ENCODE results near the gene AZIN2. TPM values are rescaled to one million over a fixed set of nuclear protein-coding genes. Genes with fewer than 3 reads are reported as not detected.
"Not testable (repeated sequence)": the region's sequence is repeated elsewhere in the genome, so short reads cannot be mapped to it uniquely, and the experiment has no call there.

The AZIN2 gene
- total RNA-seq, 1 experiment from 2014 or later, result 2.3 TPM

- H3K4me3 ChIP-seq, result no peak overlapping the region
- no peaks in the 10 kb centered on the region for H3K9me3 ChIP-seq
- no peaks in the 10 kb centered on the region for H3K27me3 ChIP-seq
- H3K36me3 ChIP-seq, result no peaks in the 10 kb centered on the region
- peak; percentile 99 for DNase-seq
Observed at GRCh38 chr1:33099290-33100118, 18.6 kb downstream of the AZIN2 start.

DNA sequence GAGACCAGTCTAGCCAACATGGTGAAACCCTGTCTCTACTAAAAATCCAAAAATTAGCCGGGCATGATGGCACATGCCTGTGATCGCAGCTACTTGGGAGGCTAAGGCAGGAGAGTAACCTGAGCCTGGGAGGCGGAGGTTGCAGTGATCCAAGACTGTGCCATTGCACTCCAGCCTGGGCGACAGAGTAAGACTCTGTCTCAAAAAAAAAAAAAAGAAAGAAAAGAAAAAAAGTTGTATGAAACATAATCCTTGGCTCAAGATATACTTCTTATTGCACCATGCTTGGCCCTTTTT is 19.1 kb downstream of the AZIN2 start:
- DNase-seq, H3K36me3 ChIP-seq, H3K27me3 ChIP-seq, H3K9me3 ChIP-seq, H3K4me3 ChIP-seq: not testable (repeated sequence)

- Histone ChIP-seq H3K27me3 (no peaks in the 10 kb centered on the region), H3K4me3 (no peak overlapping the region), H3K9me3 (peaks cover 13% of the 10 kb centered on the region), H3K36me3 (no peaks in the 10 kb centered on the region)
- no peak for DNase-seq
Observed at GRCh38 chr1:33110477-33110876, 29.5 kb downstream of the AZIN2 start.

GRCh38 chr1:33111965-33112364 is 31.0 kb downstream of the AZIN2 start:
- Histone ChIP-seq H3K27me3 (no peaks in the 10 kb centered on the region), H3K4me3 (no peak overlapping the region), H3K9me3 (peaks cover 13% of the 10 kb centered on the region), H3K36me3 (no peaks in the 10 kb centered on the region)
- DNase-seq, result no peak

- no peak for DNase-seq
- no peaks in the 10 kb centered on the region for H3K27me3 ChIP-seq
- no peaks in the 10 kb centered on the region for H3K36me3 ChIP-seq
- no peak overlapping the region for H3K4me3 ChIP-seq
- no peaks in the 10 kb centered on the region for H3K9me3 ChIP-seq
Observed at GRCh38 chr1:33117440-33118085, 36.6 kb downstream of the AZIN2 start.

DNA sequence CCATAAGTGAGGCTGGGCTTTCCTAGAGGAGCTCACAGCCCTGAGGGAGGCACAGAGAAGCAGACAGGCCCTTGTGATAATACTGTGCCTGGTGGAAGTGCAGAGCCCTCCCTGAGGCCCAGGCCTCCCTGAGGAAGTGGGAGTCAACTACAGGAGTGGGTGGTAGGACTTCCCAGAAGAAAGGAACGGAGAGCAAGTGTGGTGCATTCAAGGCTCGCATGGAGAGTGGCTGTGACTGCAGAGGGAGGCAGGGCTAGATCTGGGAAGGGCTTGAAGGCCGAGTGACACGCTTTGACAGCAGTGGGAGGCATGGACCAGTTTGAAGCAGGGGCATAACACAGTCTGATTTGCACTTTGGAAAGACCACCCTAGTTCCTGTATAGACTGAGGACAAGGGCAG is 37.3 kb downstream of the AZIN2 start:
- Histone ChIP-seq H3K4me3 (no peak overlapping the region), H3K9me3 (no peaks in the 10 kb centered on the region), H3K36me3 (no peaks in the 10 kb centered on the region), H3K27me3 (no peaks in the 10 kb centered on the region)
- no peak for DNase-seq

DNA sequence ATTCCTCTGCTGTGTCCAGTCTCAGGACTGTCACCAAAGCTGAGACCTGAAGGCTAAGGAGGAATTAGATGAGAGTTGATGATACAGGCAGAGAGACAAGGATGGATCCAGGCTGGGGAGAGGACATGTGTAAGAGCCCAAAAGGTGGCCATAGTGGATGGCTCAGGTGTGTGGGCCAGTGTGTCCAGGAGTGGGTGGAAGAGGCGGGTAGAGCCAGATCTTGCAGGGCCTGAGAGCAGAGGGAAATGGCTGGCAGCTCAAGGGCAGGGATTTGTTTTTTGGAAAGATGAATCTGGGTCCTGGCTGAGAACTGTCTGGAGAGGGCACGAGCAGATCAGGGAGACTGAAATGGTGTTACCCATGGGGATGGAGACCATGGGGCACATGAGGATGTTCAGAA is 38.1 kb downstream of the AZIN2 start:
- H3K27me3 ChIP-seq, result no peaks in the 10 kb centered on the region
- H3K4me3 ChIP-seq, result no peak overlapping the region
- DNase-seq, result no peak

DNA sequence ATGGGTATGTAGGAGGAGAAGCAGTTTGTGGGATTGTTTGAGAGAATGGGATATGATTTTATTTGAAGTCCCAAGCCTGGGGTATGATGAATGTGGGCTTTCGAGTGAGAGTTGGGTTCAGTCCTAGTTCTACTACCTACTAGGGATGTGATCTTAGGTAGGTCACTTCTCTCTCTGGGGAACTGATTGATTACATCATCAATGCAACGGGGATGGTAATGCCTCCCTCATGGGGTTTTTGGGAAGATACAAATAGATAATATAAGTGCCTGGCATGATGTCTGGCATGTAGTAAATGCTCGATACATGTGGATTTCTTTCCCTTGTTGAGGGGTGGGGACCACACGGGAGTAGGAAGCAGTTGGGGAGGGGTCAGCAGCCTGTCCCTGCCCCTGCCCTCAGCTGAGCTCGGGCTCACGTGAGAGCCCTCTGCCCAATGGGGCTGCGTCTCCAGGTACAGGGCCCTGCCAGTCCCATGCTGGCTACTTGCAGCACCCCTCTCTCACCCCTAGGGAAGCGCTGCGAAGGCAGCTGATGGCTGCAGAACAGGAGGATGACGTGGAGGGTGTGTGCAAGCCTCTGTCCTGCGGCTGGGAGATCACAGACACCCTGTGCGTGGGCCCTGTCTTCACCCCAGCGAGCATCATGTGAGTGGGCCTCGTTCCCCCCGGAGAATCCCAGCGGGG is 38.7 kb downstream of the AZIN2 start:
- no peak for DNase-seq
- no peaks in the 10 kb centered on the region for H3K36me3 ChIP-seq
- no peak overlapping the region for H3K4me3 ChIP-seq
- H3K27me3 ChIP-seq, result no peaks in the 10 kb centered on the region
- no peaks in the 10 kb centered on the region for H3K9me3 ChIP-seq

More for the DNA sequence above, 38.1 kb downstream of the AZIN2 start:
- Histone ChIP-seq H3K36me3 (no peaks in the 10 kb centered on the region), H3K9me3 (no peaks in the 10 kb centered on the region)

DNA sequence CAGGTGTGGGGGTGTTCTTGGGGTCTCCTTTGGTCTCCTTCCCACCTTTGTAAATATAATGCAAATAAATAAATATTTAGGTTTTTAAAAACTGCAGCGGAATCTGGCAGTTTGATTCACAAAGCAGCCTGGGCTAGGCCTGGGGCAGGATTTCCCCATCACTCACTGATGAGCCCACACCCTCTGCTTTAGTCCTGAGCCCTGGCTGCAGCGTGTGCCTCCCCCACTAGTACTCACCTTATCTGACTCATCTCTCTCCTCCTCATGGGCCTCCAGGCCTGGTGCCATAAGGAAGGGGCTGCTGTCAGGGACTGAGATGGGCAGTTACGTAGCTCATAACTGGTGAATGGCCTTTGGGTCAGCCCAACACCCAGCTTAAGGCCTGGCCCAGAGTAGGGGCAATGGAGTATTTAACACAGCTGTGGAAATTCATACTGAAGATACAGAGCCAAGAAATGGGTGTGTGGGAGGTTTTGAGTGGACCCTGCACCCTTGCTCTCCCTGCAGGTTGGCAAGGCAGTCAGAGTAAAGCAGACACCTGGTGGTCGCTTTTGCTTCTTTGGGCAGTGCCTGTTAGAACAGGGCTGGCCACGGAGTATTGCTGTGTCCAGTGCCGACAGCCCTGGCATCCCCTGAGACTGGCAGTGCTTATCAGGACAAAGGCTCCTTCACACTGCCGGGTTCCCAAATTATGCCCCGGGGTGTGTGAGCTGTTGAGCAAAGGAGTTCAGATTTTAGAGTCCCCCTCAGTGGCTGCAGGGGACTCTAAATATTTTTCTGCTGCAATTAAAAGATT is 39.7 kb downstream of the AZIN2 start:
- Histone ChIP-seq H3K4me3 (no peak overlapping the region), H3K9me3 (no peaks in the 10 kb centered on the region), H3K36me3 (no peaks in the 10 kb centered on the region), H3K27me3 (no peaks in the 10 kb centered on the region)
- no peak for DNase-seq

DNA sequence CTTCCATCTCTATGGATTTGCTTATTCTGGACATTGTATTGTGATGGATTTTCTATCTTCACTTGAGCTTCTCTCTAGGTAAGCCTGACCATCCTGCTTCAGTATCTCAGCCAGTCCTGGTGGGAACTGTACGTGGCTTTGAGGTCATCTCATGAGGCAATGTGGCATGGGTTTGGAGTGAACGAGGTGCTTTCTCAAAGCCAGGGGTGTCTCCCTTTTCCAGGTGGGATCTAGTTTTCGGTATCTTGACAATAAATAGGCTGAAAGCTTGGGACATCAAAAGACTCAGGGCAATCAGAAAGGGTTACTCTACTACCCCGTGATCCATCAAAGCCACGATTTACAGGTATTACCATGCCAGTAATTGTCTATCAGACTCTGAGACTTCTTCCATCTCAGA is 40.8 kb downstream of the AZIN2 start:
- no peak for DNase-seq
- H3K4me3 ChIP-seq, result no peak overlapping the region
- no peaks in the 10 kb centered on the region for H3K36me3 ChIP-seq
- H3K9me3 ChIP-seq, result no peaks in the 10 kb centered on the region
- H3K27me3 ChIP-seq, result no peaks in the 10 kb centered on the region

GRCh38 chr1:33122483-33123178 is 41.7 kb downstream of the AZIN2 start:
- no peak overlapping the region for H3K4me3 ChIP-seq
- DNase-seq, result no peak
- no peaks in the 10 kb centered on the region for H3K27me3 ChIP-seq
- H3K36me3 ChIP-seq, result no peaks in the 10 kb centered on the region
- H3K9me3 ChIP-seq, result no peaks in the 10 kb centered on the region

GRCh38 chr1:33123266-33123665 is 42.3 kb downstream of the AZIN2 start:
- H3K36me3 ChIP-seq, result no peaks in the 10 kb centered on the region
- no peaks in the 10 kb centered on the region for H3K9me3 ChIP-seq
- DNase-seq, result no peak
- H3K4me3 ChIP-seq, result no peak overlapping the region
- H3K27me3 ChIP-seq, result no peaks in the 10 kb centered on the region

DNA sequence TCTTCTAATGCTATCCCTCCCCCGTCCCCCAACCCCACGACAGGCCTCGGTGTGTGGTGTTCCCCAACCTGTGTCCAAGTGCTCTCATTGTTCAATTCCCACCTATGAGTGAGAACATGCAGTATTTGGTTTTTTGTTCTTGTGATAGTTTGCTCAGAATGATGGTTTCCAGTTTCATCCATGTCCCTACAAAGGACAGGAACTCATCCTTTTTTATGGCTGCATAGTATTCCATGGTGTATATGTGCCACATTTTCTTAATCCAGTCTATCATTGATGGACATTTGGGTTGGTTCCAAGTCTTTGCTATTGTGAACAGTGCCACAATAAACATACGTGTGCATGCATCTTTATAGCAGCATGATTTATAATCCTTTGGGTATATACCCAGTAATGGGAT is 43.7 kb downstream of the AZIN2 start:
- H3K4me3 ChIP-seq, H3K9me3 ChIP-seq, H3K36me3 ChIP-seq, DNase-seq, H3K27me3 ChIP-seq: not testable (repeated sequence)

DNA sequence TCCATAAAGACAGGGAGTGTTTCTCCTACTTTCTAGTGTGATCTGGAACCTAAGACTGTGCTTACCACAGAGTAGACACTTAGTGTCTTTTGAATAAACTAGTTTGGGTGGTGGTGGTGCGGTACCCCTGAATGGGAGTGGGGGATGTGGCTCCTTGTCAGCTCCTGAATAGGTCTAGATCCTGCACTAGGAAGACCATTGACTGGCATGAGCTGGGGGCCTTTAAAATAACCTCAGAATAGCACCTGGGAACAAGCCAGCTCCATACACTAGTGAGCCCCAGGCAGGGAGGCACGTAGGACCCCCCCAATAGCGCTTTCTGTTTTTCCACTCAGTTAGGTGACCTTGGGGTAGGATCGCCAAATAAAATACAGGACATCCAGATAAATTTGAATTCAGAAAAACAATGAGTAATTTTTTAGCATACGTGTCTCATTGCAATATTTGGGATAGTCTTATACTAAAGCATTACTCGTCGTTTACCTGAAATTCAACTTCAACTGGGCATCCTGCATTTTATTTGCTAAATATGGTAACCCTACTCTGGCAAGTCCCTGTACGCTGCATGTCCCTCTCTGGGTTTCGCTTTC is 45.6 kb downstream of the AZIN2 start:
- Histone ChIP-seq H3K4me3 (peak overlapping the region; percentile 82), H3K9me3 (no peaks in the 10 kb centered on the region), H3K27me3 (no peaks in the 10 kb centered on the region), H3K36me3 (no peaks in the 10 kb centered on the region)
- no peak for DNase-seq

DNA sequence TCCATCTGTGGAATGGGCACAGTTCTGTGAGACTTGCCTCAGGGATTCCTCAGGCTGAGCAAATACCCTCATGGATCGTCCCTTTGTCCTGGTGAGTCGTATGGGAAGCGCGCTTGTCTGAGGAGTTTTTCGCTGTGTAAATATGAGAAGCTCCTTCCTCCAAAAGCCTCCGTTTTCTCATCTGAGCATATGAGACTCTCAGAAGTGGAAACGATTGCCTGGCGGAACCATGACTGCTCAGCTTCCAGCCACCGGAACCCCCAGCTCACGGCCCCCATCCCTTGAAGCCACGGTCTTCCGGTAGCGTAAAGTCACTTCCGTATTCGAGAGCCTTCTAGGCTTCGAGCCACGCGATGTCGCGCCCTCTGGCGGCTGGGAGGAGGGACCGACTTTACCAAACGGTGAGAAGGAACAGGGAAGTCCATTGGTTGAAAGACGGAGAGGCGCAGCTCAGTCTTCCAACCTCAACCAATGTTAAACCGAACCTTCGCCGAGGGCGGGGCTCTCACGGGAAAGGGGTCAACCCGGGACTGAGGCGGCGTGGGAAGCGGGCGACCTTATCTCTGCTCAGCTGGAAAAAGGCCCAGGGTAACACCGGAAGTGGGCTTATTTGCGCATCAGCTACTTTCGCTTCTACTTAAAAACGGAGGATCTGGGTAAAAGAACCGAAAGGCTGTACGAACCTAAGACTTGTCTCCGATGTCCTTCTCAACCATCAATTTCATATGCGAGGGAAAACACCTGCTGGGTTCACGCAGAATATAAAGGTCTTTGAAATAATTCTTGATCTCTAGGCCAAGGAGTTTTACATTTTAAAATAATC is 46.3 kb downstream of the AZIN2 start:
- Histone ChIP-seq H3K4me3 (peak overlapping the region; percentile 82), H3K36me3 (no peaks in the 10 kb centered on the region), H3K9me3 (no peaks in the 10 kb centered on the region), H3K27me3 (no peaks in the 10 kb centered on the region)
- peak; percentile 98 for DNase-seq
